ENCODE results near the gene THEMIS.

GRCh38 chr6:127921982-127922381 is 21.1 kb upstream of the THEMIS start:
- TF ChIP-seq POLR2AphosphoS5 (IDR thresholded peaks at IDR 0.05) (no peak), EP300 (IDR thresholded peaks at IDR 0.05; ENCODE audit: low read depth) (no peak), POLR2A (IDR thresholded peaks at IDR 0.05) (no peak)
